ENCODE data around the gene MYBL2. TPM values are rescaled to one million over a fixed set of nuclear protein-coding genes. Genes with fewer than 3 reads are reported as not detected.

Gene MYBL2
- total and polyA plus RNA-seq, 2 donors (not counting 1 experiment from before 2014, with no cell fraction given), result 2.7 to 35.8 TPM

DNA sequence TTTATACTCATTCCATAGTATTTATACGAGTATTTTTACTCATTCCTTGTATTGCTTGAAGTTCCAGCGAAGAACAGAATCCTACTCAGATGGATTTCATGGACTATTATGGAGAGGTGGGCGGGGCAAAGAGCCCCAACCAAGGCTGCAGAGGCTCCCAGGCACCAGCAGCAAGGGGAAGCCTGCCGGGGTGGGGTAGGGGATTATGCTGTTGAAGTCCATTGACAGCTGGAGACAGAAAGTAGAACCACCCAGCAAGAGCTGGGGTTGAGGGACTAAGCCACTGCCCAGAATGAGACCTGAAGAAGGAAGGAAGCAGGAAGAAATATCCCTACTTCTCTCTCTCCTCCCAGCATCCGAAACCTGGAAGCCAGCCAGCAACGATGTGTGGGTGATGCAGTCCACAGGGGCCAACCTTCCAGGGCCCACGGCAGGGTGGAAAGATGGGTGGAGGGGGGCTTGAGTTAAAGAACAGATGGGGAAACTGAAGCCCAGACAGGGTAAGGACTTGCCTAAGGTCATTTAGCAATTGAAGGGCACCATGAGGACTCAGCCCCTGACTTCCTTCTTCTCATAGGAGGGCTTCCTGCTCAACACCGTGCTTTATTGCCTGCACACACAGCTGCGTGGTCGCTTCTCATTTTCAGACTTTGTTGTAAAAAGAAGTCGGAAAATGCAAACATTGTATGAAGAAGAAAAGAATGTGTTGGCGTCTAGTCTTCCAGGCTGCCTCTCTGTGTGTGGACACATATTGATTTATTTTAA lies 78.2 kb downstream of the MYBL2 start:
- DNase-seq (no peak), ATAC-seq (ENCODE audit: low read depth) (no peak)
- peak overlapping the region; percentile 66 for H2AFZ ChIP-seq (ENCODE audit: insufficient read depth, low read depth, low read length, poor library complexity, severe bottlenecking)
- Mint-ChIP-seq H3K9me3 (ENCODE audit: insufficient read depth) (no peaks in the 10 kb centered on the region), H3K27ac (no peak overlapping the region), H3K4me1 (peaks cover 13% of the 10 kb centered on the region), H3K4me3 (no peak overlapping the region), H3K27me3 (no peaks in the 10 kb centered on the region)
- WGBS (ENCODE audit: insufficient coverage), result 38% methylated on average over 6 of the region's 12 CpGs
- CTCF ChIA-PET, result interaction anchor here (1.1 kb wide), 1 partner anchor 12 kb away, joined by 3 read pairs; no protein-coding TSS in a partner anchor
- H3K27ac ChIP-seq (ENCODE audit: low read length in 2 of 2), result no peak overlapping the region
- no peak overlapping the region for H3K4me3 ChIP-seq (ENCODE audit: control extremely low read depth in 1 of 5, extremely low read depth in 1 of 5, insufficient read depth in 1 of 5, low read depth in 2 of 5, low read length in 4 of 5)
- H4K20me1 ChIP-seq (ENCODE audit: control insufficient read depth, insufficient read depth, low read length, poor library complexity, severe bottlenecking), result no peaks in the 10 kb centered on the region
- H3K9ac ChIP-seq (ENCODE audit: low read length), result peak overlapping the region; percentile 15
- TF ChIP-seq EZH2 (IDR thresholded peaks at IDR 0.05; ENCODE audit: borderline replicate concordance, insufficient read depth, low read depth, low read length, poor library complexity, severe bottlenecking), result no peak
- TF ChIP-seq, protein P1, sequence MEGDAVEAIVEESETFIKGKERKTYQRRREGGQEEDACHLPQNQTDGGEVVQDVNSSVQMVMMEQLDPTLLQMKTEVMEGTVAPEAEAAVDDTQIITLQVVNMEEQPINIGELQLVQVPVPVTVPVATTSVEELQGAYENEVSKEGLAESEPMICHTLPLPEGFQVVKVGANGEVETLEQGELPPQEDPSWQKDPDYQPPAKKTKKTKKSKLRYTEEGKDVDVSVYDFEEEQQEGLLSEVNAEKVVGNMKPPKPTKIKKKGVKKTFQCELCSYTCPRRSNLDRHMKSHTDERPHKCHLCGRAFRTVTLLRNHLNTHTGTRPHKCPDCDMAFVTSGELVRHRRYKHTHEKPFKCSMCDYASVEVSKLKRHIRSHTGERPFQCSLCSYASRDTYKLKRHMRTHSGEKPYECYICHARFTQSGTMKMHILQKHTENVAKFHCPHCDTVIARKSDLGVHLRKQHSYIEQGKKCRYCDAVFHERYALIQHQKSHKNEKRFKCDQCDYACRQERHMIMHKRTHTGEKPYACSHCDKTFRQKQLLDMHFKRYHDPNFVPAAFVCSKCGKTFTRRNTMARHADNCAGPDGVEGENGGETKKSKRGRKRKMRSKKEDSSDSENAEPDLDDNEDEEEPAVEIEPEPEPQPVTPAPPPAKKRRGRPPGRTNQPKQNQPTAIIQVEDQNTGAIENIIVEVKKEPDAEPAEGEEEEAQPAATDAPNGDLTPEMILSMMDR (IDR thresholded peaks at IDR 0.05), result no peak
- intact Hi-C loops (cut with micrococcal nuclease), result no loop called here
- H3K36me3 ChIP-seq (replicated peaks in 1 of 2; ENCODE audit: control extremely low read depth in 1 of 2, control insufficient read depth in 1 of 2, extremely low read depth in 1 of 2, insufficient read depth in 2 of 2, low read length in 1 of 2), result no peaks in the 10 kb centered on the region
- peak overlapping the region; percentile 54 for H3K4me2 ChIP-seq (replicated peaks; ENCODE audit: low read depth, low read length, poor library complexity, severe bottlenecking)
- no peaks in the 10 kb centered on the region for H3K9me3 ChIP-seq (ENCODE audit: control extremely low read depth in 1 of 3, control insufficient read depth in 2 of 3, insufficient read depth in 1 of 3, low read length in 2 of 3)
- no peaks in the 10 kb centered on the region for H3K79me2 ChIP-seq (ENCODE audit: control insufficient read depth, insufficient read depth, low read length)
- POLR2A ChIA-PET, result interaction anchor here (0.7 kb wide), 1 partner anchor 23 kb away, joined by 5 read pairs; no protein-coding TSS in a partner anchor
- no peaks in the 10 kb centered on the region for H3K27me3 ChIP-seq (replicated peaks in 1 of 4; ENCODE audit: control extremely low read depth in 1 of 4, control insufficient read depth in 3 of 4, insufficient read depth in 4 of 4, low read length in 3 of 4)
- peaks cover 15 to 16% of the 10 kb centered on the region in 2 donors for H3K4me1 ChIP-seq (ENCODE audit: control insufficient read depth in 2 of 2, insufficient read depth in 2 of 2, low read length in 2 of 2)

Data from B cell (primary cell).